ENCODE results near the gene THPO. TPM values are rescaled to one million over a fixed set of nuclear protein-coding genes. Genes with fewer than 3 reads are reported as not detected.

THPO gene
- total RNA-seq, 4 donors from 2014 or later: 0.31 to 0.94 TPM; not detected in 2

Small RNA genes lying within 50 kb of the gene (small RNA-seq; reads per million reads assigned to genes)
- gene SNORD66: 2,694 to 3,838 (median 3,059) reads per million in 4 donors

Other genes starting within 250 kb of the THPO start
- 10 to 100 TPM; 36.2 to 49.2 (median 44.3) TPM for gene EIF2B5, start 242.8 kb downstream of the THPO start, total RNA-seq
- gene DVL3, start 222.8 kb downstream of the THPO start, total RNA-seq: 100 to 1,000 TPM in 1 of 4 donors, 10 to 100 TPM in 3; 56.8 to 117 (median 66.4) TPM
- 100 to 1,000 TPM; 234 to 322 (median 288) TPM for gene AP2M1, start 203.4 kb downstream of the THPO start, total RNA-seq
- 10 to 100 TPM; 31.8 to 54.9 (median 39.5) TPM for gene ABCF3, start 192.0 kb downstream of the THPO start, total RNA-seq
- under 1 TPM in 2 of 4 donors, not detected in 2; 0.10 to 0.54 TPM for gene VWA5B2, start 148.6 kb downstream of the THPO start, total RNA-seq
- 10 to 100 TPM; 30.0 to 62.6 (median 38.6) TPM for gene ALG3, start 129.2 kb downstream of the THPO start, total RNA-seq
- 1 to 10 TPM; 1.4 to 3.8 (median 2.2) TPM for gene EEF1AKMT4, start 128.5 kb downstream of the THPO start, total RNA-seq
- gene CAMK2N2, start 116.7 kb downstream of the THPO start, total RNA-seq: not detected
- gene ECE2, start 102.2 kb downstream of the THPO start, total RNA-seq: under 1 TPM; 0.12 to 0.67 (median 0.52) TPM
- 100 to 1,000 TPM; 225 to 365 (median 273) TPM for gene PSMD2, start 79.0 kb downstream of the THPO start, total RNA-seq
- 100 to 1,000 TPM; 233 to 431 (median 300) TPM for gene EIF4G1, start 63.6 kb downstream of the THPO start, total RNA-seq
- 10 to 100 TPM; 53.9 to 71.4 (median 65.3) TPM for gene FAM131A, start 40.6 kb downstream of the THPO start, total RNA-seq
- 1 to 10 TPM; 2.0 to 6.8 (median 2.3) TPM for gene CLCN2, start 16.6 kb downstream of the THPO start, total RNA-seq
- 10 to 100 TPM; 32.8 to 54.1 (median 40.9) TPM for gene POLR2H, start 16.5 kb downstream of the THPO start, total RNA-seq
- 10 to 100 TPM in 3 of 4 donors, 1 to 10 TPM in 1; 8.2 to 27.4 (median 16.5) TPM for gene CHRD, start 1.8 kb upstream of the THPO start, total RNA-seq
- 10 to 100 TPM in 1 of 4 donors, 1 to 10 TPM in 3; 3.1 to 10.6 (median 4.6) TPM for gene EPHB3, start 183.6 kb upstream of the THPO start, total RNA-seq

All from gastroesophageal sphincter (tissue), 4 donors.